Pulmonary artery endothelial cell (primary cell): ENCODE results near the gene LPCAT2. TPM values are rescaled to one million over a fixed set of nuclear protein-coding genes. Genes with fewer than 3 reads are reported as not detected.

ENCODE experiments used
- DNase-seq: peaks from one replicate; pipeline ENCODE4 v3.0.0-alpha.2; 2011; ENCODE audit warnings: low read depth, low spot score
- total RNA-seq: library from RNA; depleted of rRNA; stranded (reverse); fragments of >200 nt; gene quantifications from 2 replicates; pipeline ENCODE4 v1.2.3, GENCODE V29; 2014

The LPCAT2 gene, protein sequence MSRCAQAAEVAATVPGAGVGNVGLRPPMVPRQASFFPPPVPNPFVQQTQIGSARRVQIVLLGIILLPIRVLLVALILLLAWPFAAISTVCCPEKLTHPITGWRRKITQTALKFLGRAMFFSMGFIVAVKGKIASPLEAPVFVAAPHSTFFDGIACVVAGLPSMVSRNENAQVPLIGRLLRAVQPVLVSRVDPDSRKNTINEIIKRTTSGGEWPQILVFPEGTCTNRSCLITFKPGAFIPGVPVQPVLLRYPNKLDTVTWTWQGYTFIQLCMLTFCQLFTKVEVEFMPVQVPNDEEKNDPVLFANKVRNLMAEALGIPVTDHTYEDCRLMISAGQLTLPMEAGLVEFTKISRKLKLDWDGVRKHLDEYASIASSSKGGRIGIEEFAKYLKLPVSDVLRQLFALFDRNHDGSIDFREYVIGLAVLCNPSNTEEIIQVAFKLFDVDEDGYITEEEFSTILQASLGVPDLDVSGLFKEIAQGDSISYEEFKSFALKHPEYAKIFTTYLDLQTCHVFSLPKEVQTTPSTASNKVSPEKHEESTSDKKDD
- total RNA-seq, result 22.9 and 46.5 TPM in 2 replicates

DNA sequence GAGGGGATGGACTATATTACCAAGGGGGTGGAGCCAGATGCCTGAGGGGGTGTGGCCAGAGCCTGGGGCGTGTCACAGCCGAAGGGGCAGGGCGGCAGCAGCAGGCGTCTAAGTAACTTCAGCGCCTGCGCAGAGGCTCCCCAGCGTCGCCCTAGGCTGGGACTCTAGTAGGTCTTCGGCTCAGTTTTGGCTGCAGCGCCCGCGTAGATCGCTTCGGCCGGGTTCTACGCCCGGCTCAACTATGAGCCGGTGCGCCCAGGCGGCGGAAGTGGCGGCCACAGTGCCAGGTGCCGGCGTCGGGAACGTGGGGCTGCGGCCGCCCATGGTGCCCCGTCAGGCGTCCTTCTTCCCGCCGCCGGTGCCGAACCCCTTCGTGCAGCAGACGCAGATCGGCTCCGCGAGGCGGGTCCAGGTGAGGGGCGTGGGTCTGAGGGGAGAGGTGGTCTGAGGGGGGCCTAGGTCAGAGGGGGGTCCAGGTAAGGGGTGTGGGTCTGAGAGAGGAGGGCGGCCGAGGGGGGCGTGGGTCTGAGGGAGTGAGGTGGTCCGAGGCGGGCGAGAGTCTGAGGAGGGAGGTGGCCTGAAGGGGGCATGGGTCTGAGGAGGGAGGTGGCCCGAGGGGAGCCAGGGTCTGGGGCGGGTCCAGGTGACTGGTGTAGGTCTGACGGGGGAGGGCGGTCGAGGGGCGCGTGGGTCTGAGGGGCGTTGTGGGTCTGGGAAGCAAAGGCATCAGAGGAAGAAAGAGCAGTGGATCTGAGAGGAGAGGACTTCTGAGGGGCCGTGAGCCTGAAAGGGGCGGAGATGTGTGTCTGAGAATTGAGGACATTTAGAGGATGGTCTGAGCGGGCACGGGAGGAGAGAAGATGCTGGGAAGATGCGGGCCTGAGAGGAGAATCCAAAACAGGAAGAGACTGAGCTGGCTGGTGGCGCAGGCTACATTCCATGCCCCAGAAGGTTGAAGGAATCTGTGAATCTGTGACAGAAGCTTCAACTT is at the start of gene LPCAT2:
Gene LPCAT2, plus strand, starts transcription at position 132 of the 991 bp plus-strand sequence. Its CDS starts 110 bp downstream, at position 242.
- peak; percentile 69 for DNase-seq

- DNase-seq, result no peak
These were observed 46.6 kb upstream of the LPCAT2 start for GRCh38 chr16:55462241-55462640.

DNA sequence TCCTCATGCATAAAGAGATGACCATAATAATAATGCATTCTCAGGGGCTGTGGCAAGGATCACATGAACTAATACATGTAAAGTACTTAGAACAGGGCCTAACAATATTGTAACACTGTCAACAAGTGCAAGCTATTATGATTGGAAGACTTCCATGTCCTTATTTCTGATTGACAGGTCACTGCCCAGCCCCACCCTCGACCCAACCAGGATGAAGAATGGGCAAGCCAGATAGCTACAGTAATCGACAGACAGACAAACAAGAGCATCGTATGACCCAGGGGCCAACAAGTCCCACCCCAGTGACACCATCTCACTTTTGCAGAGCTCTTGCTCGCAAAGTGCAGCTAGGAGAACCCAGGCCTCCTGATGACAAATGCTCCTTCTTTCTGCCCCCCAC is 44.5 kb upstream of the LPCAT2 start:
- DNase-seq, result no peak

GRCh38 chr16:55465077-55465896 is 43.6 kb upstream of the LPCAT2 start:
- DNase-seq, result peak; percentile 27

DNA sequence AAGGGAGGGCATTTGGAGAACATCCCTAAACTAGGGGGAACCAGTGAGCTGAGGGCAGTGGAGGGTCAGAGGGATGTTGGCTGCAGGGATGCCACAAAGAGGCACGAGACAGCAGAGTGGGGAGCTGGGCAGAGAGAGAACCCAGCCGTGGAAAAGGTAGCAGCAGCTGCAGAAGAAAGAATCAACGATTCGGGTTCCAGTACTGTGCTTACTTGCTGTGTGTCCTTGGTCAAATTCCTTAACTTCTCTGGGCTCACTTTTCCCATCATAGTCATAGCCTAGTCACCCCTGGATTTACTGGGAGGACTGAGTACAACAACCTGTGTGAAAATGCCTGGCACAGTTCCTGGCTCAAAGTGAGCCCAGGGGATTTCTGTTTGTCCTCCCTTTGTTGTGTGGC is 42.7 kb upstream of the LPCAT2 start:
- DNase-seq, result no peak

GRCh38 chr16:55467898-55468297 is 41.0 kb upstream of the LPCAT2 start:
- no peak for DNase-seq

GRCh38 chr16:55468352-55468990 is 40.4 kb upstream of the LPCAT2 start:
- DNase-seq, result no peak

DNA sequence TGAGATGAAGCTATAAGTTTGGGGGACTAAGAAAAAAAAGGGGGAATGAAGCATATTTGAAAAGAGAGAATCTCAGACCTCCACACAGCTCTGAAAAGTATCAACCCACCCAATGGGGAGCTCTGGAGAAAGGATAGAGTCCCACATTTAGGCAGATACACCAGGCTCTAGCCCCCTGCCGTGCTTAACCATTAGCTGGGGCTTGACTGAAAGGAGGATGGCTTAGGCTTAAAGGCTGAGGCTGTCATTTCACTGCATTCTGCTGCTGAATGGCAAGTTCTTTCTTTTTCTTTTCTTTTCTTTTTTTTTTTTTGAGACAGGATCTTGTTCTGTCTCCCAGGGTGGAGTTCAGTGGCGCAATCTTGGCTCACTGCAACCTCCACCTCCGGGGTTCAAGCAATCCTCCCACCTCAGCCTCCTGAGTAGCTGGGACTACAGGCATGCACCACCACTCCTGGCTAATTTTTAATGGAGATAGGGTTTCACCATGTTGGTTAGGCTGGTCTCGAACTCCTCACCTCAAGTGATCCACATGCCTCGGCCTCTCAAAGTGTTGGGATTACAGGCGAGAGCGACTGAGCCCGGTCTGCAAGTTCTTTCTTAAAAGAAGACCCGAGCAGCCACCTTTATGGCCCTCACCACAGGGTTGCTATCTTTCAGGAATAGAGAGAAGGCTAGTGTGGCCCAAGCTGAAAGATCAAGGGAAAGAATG is 38.9 kb upstream of the LPCAT2 start:
- DNase-seq, result no peak

- no peak for DNase-seq
These were observed 38.1 kb upstream of the LPCAT2 start for GRCh38 chr16:55470533-55471371.

DNA sequence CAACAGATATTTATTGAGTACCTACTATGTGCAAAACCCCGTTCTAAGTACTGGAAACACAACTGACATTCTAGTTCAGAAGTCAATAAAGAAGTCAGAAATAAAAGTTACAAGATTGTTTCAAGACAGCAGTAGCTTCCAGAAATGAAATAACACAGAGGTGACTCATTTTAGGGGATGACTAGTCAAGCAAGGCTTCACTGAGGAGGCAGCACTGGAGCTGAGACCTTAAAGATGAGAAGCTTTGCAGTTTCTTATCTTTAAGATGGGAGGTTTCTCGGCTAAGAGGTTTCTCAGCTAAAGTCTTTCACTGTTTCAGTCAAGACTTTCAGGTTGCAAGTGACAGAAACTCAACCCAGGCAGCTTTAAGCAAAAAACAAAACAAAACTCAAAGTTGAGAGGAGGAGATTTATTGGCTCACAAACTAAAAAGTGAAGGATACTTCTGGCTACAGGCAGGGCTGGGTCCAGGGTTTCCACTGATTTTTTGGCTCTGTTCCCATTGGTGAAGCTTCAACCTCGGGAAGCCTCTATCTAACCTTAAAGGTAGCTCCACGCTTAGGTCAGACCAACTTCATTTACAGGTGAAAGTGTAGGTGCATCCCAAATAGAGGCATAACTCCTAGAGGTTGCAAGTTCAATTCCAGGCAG is 37.3 kb upstream of the LPCAT2 start:
- DNase-seq, result no peak

DNA sequence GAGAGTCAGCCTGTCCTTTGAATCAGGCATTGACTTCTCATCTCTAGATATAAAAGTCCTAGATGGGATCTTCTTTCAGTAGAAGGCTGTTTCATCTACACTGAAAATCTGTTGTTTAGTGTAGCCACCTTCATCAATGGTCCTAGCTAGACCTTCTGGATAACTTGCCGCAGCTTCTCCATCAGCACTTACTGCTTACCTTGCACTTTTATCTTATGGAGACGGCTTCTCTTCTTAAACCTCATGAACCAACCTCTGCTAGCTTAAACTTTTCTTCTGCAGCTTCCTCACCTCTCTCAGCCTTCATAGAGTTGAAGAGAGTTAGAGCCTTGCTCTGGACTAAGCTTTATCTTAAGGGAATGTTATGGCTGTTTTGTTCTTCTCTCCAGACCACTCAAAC is 35.3 kb upstream of the LPCAT2 start:
- no peak for DNase-seq

DNA sequence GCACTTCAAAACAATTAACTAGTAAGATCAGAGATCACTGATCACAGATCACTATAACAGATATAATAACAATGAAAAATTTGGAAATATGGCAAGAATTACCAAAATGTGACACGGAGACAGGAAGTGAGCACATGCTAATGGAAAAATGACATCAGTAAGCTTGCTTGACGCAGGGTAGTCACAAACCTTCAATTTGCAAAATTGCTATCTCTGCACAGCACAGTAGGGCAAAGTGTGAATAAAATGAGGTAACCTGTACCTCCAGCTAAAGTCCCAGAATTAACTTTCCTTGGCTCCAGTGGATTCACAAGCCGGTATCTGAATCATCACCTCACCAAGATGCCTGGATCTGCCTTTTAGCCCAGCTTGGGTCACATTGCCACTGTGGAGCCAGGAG is 34.1 kb upstream of the LPCAT2 start:
- DNase-seq, result no peak

DNA sequence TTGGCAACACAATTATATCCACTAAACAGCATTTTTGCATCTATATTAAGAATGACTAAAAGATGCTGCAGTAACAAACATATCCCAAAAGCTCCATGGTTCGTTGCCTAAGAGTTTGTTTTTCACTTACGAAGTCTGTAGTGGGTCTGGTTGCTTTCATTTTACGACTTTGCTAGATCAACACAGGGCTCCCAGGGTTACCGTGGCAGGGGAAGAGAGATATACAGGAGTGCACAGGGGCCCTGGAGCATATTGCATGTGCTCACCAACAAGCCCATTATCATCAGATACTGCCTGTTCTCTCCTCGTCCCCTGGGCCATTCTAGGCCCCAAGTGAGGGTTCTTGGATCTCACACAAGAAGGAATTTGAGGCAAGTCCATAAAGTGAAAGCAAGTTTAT is 33.0 kb upstream of the LPCAT2 start:
- no peak for DNase-seq

GRCh38 chr16:55476625-55477533 is 32.0 kb upstream of the LPCAT2 start:
- no peak for DNase-seq

GRCh38 chr16:55477736-55478135 is 31.1 kb upstream of the LPCAT2 start:
- DNase-seq, result no peak

DNA sequence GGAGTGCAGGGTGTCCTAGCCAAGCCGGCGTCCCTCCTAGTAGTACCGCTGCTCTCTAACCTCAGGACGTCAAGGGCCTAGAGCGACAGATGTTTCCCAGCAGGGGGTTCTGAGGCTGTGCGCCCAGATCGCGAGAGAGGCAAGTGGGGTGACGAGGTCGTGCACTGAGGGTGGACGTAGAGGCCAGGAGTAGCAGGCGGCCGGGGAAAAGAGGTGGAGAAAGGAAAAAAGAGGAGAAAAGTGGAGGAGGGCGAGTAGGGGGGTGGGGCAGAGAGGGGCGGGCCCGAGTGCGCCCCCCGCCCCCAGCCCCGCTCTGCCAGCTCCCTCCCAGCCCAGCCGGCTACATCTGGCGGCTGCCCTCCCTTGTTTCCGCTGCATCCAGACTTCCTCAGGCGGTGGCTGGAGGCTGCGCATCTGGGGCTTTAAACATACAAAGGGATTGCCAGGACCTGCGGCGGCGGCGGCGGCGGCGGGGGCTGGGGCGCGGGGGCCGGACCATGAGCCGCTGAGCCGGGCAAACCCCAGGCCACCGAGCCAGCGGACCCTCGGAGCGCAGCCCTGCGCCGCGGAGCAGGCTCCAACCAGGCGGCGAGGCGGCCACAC is 29.9 kb upstream of the LPCAT2 start, which contains the start of gene MMP2:
Gene MMP2, plus strand, starts transcription at position 372 of the 603 bp plus-strand sequence. CDS start 282 bp downstream, outside the sequence.
- DNase-seq, result no peak
